GM19239 (cell line): ENCODE results near the gene CDH13.

Source experiments
- DNase-seq: peaks from one replicate; pipeline ENCODE4 v3.0.0; 2011; ENCODE audit warnings: low spot score; ENCODE audit not compliant: insufficient read length
- FAIRE-seq: peaks from 2 replicates; lab custom pipeline; 2011; peaks lifted over from hg19 to GRCh38; lab: Jason Lieb, UNC

CDH13 gene

DNA sequence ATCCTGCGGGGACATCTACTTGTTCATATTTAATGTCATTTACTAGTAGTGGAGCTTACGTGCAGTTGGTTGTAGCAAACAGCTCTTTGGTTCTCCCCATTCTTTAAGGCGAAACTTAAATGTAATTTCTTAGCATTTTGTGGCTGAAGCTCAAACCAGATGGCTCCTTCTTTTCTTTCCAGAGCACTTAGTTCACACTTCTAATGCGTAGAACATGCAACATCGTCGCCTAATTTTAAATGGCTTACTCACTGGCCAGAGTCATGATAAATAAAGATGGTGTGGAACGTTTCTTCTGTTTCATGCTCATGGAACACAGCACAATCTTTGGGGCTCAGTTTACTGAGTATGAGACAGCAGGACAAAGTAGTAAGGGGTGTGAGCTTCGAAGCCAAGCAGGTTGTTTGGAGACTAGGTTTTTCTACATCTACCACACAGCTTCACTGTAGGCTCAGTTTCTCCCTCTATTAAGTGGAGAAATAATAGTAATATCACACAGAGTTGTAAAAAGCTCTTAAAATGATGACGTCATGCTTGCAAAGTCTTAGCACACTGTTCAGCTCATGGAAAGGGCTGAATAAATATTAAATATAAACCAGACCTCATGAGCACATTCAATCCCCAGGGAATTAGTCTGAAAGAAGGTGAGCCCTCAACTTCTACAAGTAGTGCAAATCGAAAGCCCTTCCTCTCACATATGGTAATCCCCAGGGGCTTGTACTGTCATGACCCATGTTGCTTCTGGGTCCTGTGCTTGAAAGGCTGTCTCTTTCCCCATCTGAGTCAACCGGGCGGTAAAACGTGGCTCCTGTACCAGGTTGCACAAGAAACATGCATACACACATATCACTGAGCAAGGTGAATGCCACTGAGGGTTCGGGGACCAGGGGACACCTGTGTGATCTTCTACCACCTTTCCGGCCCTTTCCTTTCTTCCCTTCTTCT lies 384.3 kb downstream of the CDH13 start:
- FAIRE-seq: no peak

DNA sequence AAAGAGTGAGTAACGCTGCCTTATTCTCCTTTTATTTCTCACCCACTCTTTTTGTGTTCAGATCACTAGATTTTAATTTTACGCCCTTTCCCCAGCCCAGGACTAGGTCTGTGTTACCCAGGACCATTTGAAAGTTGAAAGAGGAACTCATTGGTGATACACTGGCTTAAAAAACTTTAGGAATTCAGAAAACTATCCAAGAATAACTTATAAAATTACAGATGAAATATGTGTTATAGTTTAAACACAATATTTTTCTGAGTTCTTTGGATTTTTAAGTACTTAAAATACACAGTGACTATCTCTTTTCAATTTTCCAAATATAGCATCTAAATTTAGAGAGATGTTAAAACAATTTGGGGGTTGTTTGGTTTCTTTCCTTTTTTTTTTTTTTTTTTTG lies 385.2 kb downstream of the CDH13 start:
- FAIRE-seq: no peak
- no peak for DNase-seq

More for the DNA sequence above, 384.3 kb downstream of the CDH13 start:
- no peak for DNase-seq

DNA sequence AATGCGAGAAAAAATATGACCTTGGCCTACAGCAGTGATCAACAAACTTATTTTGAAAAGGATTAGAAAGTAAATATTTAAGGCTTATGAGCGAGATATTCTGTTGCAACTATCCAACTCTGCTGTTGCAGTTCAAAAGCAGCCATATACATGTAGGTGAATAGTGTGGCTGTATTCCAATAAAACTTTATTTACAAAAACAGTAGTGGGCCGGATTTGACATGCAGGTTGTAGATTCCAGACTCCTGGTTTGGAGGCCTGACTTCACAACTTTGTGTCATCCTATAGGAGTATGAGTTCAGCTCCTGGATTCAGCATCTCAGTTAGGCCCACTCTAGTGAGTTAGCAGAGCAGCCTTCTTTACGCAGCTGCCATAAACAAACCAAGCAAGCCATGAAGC lies 386.3 kb downstream of the CDH13 start:
- FAIRE-seq (no peak), DNase-seq (no peak)

DNA sequence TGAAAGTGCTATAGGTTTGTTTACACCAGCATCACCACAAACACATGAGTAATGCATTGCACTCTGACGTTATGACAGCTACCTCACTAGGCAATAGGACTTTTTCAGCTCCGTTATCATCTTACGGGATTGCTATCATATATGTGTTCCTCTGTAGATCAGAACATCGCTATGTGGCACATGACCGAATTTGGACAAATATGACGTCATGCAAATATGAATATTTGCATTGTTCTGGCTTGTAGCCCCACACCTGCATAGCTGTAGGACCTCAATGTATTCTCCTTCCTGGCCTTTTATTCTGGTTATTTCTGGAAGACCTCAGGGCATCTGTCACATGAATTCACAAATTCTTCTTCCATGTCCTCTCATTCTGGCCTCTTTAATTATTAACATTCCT lies 393.2 kb downstream of the CDH13 start:
- no peak for DNase-seq
- FAIRE-seq: no peak

DNA sequence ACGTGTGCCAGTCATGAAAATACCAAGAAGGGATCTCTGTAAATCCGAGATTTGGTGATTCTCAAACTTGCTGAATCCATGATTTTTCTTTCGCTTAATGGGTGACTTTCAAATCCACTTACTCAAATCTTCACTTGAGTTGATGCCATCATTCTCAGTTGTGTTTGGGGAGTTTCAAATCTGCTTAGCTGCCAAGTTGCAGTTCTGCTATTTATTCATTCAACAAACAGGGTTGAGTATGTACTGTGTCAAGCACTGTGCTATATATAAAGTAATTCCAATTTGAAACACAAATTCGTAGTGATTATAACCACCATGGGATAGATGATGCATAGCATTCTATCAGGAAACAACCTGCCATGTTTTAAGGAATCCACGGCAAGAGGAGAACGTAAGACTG lies 394.3 kb downstream of the CDH13 start:
- DNase-seq: no peak
- FAIRE-seq: no peak

DNA sequence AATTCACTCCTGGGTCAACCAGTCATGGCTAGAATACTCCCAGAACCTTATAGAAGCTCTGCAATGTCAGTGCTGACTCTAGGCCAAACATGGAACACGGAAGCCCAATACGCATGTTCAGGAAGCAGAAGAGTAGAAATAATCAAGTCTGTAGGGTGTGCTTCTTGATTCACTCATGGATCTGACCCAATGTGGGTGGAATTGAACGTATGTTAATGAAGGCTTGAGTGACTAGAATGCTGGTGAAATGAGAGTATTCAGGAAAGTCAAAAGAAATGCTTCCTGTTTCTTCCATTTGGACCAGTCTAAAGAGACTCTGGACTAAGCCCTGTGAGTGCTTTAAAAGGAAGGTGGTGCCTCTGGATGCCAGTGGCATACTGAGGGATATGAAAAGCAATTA lies 395.0 kb downstream of the CDH13 start:
- no peak for FAIRE-seq
- no peak for DNase-seq

DNA sequence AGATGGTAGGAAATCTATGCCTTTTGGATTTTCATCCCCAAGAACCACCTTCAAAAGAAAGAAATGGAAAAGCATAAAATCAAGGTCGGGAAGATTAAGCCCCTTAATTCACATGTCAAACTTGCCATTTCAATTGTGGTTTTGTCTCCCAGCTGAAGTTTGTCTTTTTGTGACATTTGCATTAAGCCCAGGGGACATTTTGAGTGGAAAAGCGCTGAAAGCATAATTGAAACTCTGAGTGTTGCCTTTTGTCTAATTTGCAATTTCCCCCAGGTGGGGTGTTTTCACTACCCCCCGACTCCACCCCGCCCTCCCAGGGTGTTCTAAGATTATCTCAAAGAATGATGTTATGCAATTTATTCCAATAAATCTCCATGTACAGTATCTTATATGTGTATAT lies 396.2 kb downstream of the CDH13 start:
- FAIRE-seq: no peak

DNA sequence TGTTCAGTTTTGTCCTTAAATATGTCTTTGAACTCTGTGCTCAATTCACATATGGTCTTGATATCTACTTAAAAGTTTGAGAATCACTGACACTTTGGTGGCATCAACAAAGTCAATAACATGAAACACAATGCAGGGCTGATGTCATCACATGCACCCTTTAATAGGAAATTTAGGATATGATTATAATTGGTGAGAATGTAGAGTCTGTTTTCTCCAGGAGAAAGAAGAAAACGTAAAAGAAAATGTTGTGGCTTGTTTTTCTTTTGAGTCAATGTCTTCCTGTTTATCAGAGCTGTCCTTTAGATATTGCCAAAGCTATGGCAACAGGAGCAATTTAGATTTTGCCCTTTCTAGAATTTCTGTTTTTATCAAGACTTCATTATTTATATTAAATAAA lies 396.9 kb downstream of the CDH13 start:
- no peak for FAIRE-seq
- no peak for DNase-seq

More for the DNA sequence above, 396.2 kb downstream of the CDH13 start:
- DNase-seq: no peak

DNA sequence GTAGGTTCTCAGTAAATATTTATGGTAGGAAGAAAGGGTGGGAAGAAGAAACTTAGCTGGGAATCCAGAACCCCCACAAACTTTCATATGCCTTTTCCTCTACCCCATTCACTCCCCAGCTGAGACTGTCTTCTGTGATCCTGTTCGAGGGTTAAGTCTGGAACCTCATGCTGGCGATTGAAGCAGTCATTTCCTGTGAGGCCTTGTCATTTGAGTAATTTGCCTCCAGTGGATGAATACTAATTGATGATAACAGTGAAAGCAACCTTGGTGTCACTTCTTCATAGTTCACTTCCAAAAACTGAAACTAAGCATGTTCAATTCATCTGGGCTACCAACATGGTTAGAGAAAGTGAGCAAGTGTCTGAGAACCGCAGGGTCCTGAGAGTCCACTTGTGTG lies 401.2 kb downstream of the CDH13 start:
- FAIRE-seq (no peak), DNase-seq (no peak)

DNA sequence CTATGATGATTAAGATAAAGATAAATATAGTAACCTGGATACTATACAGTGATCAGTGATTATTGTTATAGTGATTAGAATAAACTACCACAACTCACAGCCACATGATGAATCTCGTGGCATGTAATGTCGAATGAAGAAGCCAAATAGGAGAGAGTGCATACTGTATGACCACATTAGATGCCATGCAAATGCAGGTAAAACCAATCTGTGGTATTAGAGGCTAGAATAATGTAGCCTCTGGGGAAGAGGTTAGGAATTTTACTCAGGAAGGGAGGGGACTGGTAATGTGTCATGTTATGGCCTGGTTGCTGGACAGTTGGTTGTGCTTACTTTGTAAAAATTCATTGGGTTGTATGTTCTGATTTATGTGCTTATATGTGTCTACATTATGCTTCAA lies 402.7 kb downstream of the CDH13 start:
- FAIRE-seq: no peak
- no peak for DNase-seq

DNA sequence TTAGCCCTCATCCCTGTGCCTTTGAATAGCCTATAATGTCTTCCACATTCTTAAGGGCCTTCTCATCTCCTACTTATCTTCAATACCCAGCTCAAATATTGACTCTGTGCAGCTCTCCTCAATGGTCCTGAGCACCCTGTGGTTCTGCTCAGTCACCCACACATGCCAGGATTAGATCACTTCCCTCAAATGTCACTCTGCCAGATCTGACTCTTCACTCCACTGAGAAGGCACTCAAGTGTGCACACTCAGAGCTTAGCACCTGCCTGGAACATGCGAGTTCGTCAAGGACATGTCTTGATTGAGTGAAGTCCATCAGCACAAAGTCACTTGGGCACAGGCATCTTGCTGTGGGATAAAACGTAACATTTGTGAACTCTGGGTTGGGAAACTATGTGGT lies 404.8 kb downstream of the CDH13 start:
- DNase-seq: no peak
- FAIRE-seq: no peak

DNA sequence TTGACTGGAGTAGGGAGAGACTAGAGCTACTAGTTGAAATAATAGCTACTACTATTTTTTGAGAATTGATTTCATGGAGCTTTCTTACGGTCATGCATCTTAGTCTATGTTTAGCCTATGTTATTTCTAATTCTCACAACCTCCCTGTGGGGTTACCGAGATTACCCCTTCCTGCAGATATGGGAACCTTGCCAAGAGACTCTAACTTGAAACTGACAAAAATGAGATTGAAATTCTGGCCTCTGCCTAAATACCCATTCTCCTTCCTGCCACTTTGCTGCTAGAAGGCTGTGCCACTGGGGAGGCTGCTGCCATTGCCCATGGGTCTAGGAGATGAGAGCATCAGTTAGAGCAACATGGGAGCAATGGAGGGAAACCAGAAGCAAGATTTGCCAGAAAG lies 410.3 kb downstream of the CDH13 start:
- FAIRE-seq: no peak
- no peak for DNase-seq

DNA sequence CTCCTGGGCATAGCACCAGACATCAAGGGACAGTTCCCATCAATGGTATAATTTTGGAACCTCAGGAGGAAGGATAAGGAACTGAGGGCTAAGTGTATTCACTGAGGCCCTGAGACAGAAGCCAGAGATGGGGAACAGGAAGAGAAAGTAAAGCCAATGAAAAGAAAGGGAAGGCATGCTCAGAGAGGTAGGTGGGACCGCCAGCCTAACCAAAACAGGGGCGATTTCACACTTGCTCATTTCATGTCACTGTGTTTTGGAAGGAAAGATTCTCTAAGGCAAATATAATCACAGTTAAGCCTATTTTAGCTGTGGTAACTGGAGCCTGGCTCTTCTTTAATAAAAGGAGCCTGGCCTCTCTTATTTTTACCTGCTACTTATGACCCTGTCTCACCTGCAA lies 411.1 kb downstream of the CDH13 start:
- FAIRE-seq (no peak), DNase-seq (no peak)

DNA sequence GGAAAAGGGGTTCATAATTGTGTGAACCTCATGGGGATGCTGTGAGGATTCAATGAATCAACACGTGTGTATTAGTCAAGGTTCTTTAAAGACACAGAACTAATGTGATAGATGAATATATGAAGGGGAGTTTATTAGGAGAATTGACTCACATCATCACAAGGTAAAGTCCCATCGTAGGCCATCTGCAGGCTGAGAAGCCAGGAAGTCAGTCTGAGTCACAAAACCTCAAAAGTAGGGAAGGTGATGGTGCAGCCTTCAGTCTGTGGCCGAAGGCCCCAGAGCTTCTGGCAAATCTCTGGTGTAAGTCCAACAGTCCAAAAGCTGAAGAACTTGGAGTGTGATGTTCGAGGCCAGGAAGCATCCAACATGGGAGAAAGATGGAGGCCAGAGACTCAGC lies 413.4 kb downstream of the CDH13 start:
- FAIRE-seq (no peak), DNase-seq (no peak)

DNA sequence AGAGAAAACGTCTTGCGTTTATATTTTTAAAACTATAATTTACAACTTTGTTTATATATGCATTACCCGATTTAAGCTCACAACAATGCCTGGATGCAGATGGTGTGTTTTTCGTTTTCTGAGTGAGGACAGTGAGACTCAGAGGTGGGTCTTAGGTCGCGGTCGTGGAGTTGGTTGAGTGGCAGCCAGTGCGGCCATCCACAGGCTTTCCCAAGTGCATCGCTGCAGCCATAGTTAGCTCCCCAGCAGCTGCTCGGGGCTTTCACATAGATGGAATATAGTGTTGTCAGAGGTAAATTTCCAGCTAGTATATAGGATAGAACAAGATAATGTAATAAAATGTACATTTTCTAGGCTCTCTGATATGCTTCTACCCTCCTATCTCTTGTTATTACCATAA lies 417.8 kb downstream of the CDH13 start:
- no peak for DNase-seq
- no peak for FAIRE-seq

DNA sequence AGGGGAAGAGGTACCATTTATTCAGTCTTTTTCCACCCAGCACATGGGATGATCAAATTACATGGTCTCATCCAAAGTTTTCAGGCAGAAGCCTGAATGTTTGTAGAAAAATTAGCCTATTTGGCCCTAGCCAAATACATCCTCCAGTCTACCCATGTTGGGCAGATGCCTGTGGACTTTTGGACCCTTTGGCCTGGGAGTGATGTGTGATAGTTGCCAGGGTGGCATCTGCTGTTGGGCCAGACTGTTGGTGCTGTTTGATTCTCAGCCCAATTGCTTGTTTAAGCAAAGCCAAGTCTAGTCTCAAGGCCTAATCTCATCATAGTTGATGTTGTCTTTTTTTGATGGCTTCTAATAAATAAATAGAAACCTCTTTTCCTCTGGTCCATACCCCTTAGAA lies 419.0 kb downstream of the CDH13 start:
- no peak for DNase-seq
- FAIRE-seq: no peak

DNA sequence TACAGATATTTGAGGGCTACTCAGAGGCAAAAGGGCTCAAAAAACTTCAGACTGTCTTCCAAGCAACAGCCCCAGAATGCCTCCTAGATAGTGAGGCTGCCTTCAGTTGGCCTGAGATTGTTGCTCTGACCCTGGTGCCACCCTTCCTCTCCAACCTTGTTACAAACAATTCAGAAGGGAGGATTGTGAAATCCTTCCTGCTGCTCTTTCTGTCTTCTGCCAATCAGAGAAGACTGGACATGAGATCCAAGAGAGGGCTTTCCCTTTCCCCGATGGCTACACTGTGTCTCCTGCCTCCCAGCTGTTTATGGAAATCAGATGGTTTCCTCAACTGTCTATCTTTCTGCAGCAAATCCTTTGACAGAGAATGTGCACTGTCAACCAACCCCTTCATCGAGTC lies 419.9 kb downstream of the CDH13 start:
- FAIRE-seq (no peak), DNase-seq (no peak)

DNA sequence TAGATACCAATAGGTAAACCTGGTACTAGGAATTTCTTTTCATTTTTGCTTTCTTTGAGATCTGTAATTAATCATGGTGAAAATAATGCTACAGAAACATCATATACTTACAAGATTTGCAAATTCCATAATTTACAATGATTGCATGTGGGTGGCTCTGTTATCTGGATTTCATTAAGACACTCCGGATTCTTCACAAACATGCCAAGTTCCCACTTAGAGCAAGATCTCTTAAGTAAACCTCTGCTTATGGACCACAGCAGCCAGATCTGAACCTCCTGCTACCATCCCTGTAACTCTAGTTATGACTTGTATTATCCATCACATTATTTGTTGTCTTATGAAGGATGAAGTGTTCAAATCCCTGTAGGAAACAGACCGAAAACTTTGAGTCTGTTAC lies 424.7 kb downstream of the CDH13 start:
- DNase-seq (no peak), FAIRE-seq (no peak)

DNA sequence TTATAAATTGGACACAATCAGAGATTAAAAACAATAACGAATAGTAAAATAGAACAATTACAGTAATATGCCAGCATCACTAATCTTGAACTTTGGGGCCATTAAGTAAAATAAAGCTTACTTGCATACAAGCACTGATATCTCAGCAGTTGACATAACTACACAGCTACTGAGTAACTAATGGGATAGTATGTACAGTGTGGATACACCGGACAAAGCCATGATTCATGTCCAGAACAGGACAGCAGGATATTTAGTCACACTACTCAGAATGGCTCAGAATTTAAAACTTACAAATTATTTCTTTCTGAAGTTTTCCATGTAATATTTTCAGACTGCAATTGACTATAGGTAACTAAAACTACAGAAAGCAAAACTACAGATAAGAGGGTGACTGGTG lies 427.5 kb downstream of the CDH13 start:
- FAIRE-seq (no peak), DNase-seq (no peak)

DNA sequence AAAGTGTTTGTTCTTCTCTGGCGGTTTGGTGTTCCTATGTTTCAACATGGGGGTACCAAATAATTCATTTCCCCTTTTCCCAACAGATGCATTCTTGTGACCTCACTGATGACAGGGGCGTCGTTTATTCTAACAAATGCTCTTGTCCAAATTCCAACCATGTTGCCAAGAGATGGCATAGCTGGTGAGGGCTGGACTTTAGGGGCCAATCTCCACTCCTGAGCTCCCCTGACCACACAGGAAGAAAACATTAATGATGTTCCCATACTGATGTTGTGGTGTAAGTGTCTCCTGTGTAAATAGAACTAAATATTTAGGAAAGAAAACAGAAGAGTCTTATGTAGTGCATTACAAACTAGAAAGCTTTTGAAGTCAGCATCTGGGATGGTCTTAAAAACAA lies 431.6 kb downstream of the CDH13 start:
- DNase-seq (no peak), FAIRE-seq (no peak)

DNA sequence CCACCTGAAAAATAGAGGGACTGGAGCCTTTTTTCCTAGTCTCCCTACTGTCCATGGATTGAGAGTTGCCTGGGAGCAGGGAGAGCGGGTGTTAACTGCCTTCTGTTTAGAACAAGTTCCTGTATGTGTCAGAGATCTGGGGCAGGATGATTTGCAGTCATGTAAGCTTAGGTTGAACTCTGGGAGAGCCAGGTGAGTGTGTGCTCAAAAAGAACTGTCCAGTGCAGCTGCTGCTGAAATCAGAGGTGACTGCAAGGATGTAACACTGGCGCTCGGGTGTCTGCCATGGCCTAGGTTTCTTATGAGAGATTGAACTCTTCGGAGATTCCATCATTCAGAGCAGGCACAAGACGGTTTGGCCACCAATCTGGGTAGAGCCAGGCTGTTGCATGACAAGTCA lies 432.5 kb downstream of the CDH13 start:
- FAIRE-seq: no peak
- no peak for DNase-seq

DNA sequence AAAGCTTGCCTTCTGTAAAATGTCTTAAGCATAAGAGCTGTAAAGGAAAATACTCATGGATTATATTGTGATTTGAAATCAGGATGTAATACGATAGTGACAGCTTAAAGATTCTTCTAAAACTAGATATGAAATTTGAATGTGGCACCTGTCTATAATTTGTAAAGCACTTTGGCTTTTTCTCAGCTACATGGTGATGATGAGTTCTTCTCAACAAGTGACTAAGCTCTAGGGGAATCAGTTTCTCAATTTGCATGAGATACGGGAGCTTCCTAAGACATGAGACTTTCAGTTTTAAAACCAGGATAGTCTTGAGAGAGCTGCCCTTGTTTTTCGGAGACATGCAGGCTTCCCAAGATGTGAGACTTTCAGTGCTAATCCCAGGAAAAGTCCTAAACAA lies 439.2 kb downstream of the CDH13 start:
- DNase-seq (no peak), FAIRE-seq (no peak)
